ENCODE results near the gene LTBP1.

Gene LTBP1

GRCh38 chr2:33215983-33216382 is 269.2 kb downstream of the LTBP1 start:
- no peak for TF ChIP-seq POLR2A (IDR thresholded peaks at IDR 0.05; ENCODE audit: low read depth, low read length)
- no peak for TF ChIP-seq TAF1 (IDR thresholded peaks at IDR 0.05; ENCODE audit: borderline replicate concordance, low read depth, low read length)
- no peak for TF ChIP-seq POLR2AphosphoS5 (IDR thresholded peaks at IDR 0.05; ENCODE audit: low read depth, low read length)
- FAIRE-seq: no peak

DNA sequence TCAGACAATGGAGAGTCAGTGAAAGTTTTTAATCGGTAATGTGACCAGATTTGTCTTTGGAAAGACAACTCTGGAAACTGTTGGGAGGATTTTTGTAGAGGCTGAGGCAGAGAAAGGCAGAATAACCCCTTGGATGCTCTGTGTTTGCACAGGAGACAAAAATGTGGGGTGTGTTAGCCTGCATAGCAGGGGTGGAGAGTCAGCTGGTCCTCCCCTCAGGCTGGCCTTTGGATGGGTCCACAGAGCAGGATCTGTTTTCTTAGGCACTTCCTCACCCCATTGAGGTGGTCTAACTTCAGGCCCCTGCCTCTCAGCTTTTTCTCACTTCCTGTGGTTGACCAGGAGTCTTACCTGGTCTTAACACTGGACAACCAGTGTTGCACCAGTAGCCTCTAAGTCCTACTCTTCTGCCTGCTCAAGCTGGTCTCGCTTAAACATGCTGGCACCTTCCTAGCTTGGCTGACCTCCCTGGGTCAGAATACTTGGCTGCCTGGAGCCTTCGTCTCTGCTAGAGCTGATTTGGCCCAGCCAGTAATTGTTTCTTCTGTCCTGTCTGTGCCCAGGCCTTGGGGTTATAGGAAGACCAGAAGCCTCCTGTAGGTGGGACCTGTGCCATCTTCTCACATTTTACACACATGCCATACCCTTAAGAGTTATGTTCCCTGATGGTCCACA is 269.9 kb downstream of the LTBP1 start:
- TF ChIP-seq POLR2A (IDR thresholded peaks at IDR 0.05; ENCODE audit: low read depth, low read length) (no peak), TAF1 (IDR thresholded peaks at IDR 0.05; ENCODE audit: borderline replicate concordance, low read depth, low read length) (no peak), POLR2AphosphoS5 (IDR thresholded peaks at IDR 0.05; ENCODE audit: low read depth, low read length) (no peak)
- no peak for DNase-seq (ENCODE audit: insufficient read length)
- FAIRE-seq: no peak

More at GRCh38 chr2:33215983-33216382, 269.2 kb downstream of the LTBP1 start:
- no peak for DNase-seq (ENCODE audit: insufficient read length)

DNA sequence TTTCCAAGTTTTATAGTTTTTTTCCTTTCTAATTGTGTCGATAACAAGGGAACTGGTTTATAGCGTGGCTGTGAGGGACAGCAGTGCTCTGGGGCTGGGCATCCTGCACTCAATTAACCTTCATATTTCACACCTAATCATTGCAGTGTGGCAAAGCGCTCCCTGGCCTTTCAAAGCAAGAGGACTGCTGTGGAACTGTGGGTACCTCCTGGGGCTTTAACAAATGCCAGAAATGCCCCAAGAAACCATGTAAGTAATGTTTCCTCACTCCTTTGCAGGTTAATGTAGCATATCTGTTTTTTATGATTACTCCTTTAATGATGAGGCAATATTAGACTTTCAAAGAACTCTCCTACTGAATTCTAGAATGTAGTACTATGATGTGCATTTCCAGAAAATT is 270.7 kb downstream of the LTBP1 start:
- FAIRE-seq: no peak
- no peak for DNase-seq (ENCODE audit: insufficient read length)
- TF ChIP-seq TAF1 (IDR thresholded peaks at IDR 0.05; ENCODE audit: borderline replicate concordance, low read depth, low read length) (no peak), POLR2AphosphoS5 (IDR thresholded peaks at IDR 0.05; ENCODE audit: low read depth, low read length) (no peak), POLR2A (IDR thresholded peaks at IDR 0.05; ENCODE audit: low read depth, low read length) (no peak)

DNA sequence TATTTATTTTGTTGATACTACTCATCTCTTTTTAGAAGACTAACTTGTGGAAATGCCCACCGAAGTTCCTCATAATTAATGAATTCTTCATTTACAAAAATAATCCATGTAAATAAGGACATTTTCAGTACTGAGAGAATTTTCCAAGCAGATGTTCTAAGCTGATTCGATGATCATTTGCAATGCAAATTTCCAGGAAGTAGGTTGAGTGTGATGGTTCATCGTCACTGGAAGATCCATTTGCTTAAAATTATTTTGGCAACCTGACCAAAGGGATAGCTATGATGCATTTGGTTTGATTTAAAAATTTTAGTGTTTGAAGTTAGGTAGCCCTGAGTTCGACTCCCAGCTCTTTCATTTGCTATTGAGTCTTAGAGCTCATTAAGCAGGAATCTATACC is 272.4 kb downstream of the LTBP1 start:
- TF ChIP-seq POLR2AphosphoS5 (IDR thresholded peaks at IDR 0.05; ENCODE audit: low read depth, low read length) (no peak), TAF1 (IDR thresholded peaks at IDR 0.05; ENCODE audit: borderline replicate concordance, low read depth, low read length) (no peak), POLR2A (IDR thresholded peaks at IDR 0.05; ENCODE audit: low read depth, low read length) (no peak)
- DNase-seq (ENCODE audit: insufficient read length) (no peak), FAIRE-seq (no peak)

DNA sequence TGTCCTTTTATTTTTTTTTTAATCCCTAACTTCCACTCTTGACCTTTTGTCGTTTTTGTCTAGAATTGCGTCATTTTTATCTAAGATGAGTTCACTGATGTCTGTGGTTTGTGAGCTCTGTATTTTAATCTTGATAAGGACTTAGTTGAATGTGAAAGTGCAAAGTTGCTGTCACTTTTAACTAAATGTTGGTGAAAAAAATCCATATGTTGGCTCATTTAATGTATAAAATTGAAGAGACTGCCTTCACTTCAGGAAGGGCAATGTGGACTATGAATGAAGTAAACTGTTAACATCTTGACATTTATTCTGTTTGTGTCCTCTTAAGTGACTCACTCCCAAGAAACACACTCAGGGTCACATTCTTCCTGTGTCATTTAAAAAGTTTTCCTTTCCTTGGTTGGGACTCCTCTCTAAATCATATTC is 273.1 kb downstream of the LTBP1 start:
- FAIRE-seq (no peak), DNase-seq (ENCODE audit: insufficient read length) (no peak)
- TF ChIP-seq POLR2AphosphoS5 (IDR thresholded peaks at IDR 0.05; ENCODE audit: low read depth, low read length) (no peak), TAF1 (IDR thresholded peaks at IDR 0.05; ENCODE audit: borderline replicate concordance, low read depth, low read length) (no peak), POLR2A (IDR thresholded peaks at IDR 0.05; ENCODE audit: low read depth, low read length) (no peak)

DNA sequence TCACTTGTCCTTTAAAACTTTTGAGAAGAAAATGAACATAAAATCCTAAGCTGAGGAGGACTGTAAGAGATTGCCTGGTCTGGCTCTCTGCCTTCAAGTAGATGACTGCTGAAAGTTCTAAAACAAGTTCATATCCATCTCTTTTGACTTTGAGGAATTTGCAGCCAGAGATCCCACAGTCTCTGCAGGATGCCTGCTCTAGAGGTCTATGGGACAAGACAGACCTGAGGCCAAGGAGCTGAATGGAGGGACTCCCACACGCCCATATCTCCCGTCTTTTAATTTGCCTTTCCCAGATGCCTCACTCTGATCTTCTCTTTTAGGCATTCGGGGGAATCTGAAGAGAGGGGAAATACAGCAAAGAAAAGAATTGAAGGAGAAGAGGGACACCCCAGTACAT is 273.8 kb downstream of the LTBP1 start:
- TF ChIP-seq POLR2AphosphoS5 (IDR thresholded peaks at IDR 0.05; ENCODE audit: low read depth, low read length) (no peak), TAF1 (IDR thresholded peaks at IDR 0.05; ENCODE audit: borderline replicate concordance, low read depth, low read length) (no peak), POLR2A (IDR thresholded peaks at IDR 0.05; ENCODE audit: low read depth, low read length) (no peak)
- FAIRE-seq (no peak), DNase-seq (ENCODE audit: insufficient read length) (no peak)

GRCh38 chr2:33221046-33221784 is 274.5 kb downstream of the LTBP1 start:
- no peak for FAIRE-seq
- no peak for DNase-seq (ENCODE audit: insufficient read length)
- no peak for TF ChIP-seq POLR2AphosphoS5 (IDR thresholded peaks at IDR 0.05; ENCODE audit: low read depth, low read length)
- no peak for TF ChIP-seq POLR2A (IDR thresholded peaks at IDR 0.05; ENCODE audit: low read depth, low read length)
- no peak for TF ChIP-seq TAF1 (IDR thresholded peaks at IDR 0.05; ENCODE audit: borderline replicate concordance, low read depth, low read length)

- FAIRE-seq (no peak), DNase-seq (ENCODE audit: insufficient read length) (no peak)
- TF ChIP-seq TAF1 (IDR thresholded peaks at IDR 0.05; ENCODE audit: borderline replicate concordance, low read depth, low read length) (no peak), POLR2AphosphoS5 (IDR thresholded peaks at IDR 0.05; ENCODE audit: low read depth, low read length) (no peak), POLR2A (IDR thresholded peaks at IDR 0.05; ENCODE audit: low read depth, low read length) (no peak)
Measured at GRCh38 chr2:33222309-33222708, 275.6 kb downstream of the LTBP1 start.

DNA sequence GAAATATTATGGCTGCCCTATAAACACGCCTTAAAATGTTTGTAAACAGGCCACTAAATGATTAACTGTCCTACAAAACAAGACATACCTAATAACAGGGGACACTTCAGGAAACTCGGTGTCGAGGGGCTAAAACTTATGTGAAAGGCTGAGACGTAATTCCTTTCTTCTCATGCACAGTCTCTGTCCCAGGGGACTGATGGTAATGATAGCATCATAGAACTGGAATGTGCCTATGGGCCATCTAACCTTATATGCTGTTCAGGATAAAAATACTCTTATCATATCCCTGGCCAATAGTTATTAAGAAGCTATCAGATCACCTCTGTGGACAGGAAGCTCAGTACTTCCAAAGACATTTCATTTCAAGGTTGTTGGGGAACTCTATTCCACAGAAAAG is 277.1 kb downstream of the LTBP1 start:
- DNase-seq (ENCODE audit: insufficient read length) (no peak), FAIRE-seq (no peak)
- TF ChIP-seq TAF1 (IDR thresholded peaks at IDR 0.05; ENCODE audit: borderline replicate concordance, low read depth, low read length) (no peak), POLR2A (IDR thresholded peaks at IDR 0.05; ENCODE audit: low read depth, low read length) (no peak)

- no peak for DNase-seq (ENCODE audit: insufficient read length)
- FAIRE-seq: no peak
- TF ChIP-seq POLR2AphosphoS5 (IDR thresholded peaks at IDR 0.05; ENCODE audit: low read depth, low read length) (no peak), POLR2A (IDR thresholded peaks at IDR 0.05; ENCODE audit: low read depth, low read length) (no peak), TAF1 (IDR thresholded peaks at IDR 0.05; ENCODE audit: borderline replicate concordance, low read depth, low read length) (no peak)
Measured at GRCh38 chr2:33225350-33225749, 278.6 kb downstream of the LTBP1 start.

GRCh38 chr2:33226546-33226945 is 279.8 kb downstream of the LTBP1 start:
- DNase-seq (ENCODE audit: insufficient read length): no peak
- FAIRE-seq: no peak
- TF ChIP-seq TAF1 (IDR thresholded peaks at IDR 0.05; ENCODE audit: borderline replicate concordance, low read depth, low read length) (no peak), POLR2A (IDR thresholded peaks at IDR 0.05; ENCODE audit: low read depth, low read length) (no peak)

DNA sequence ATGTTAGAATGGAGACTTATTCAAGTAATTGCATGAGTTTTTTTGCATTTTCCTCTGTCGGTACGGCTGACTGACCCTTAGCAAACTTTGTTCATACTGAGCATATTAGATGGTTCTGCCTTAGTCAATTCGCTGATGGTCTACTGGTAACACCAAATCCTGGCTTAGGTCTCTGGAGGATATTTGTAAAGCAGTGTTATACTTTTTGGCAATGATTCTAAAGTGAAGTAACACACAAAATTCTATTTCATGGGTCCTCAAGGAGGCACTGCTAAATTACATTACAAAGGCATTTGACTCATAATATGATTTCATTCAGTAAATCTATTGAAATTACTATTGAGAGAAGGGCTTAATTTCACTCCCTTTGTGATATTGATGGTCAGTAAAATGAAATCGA is 282.9 kb downstream of the LTBP1 start:
- FAIRE-seq (no peak), DNase-seq (ENCODE audit: insufficient read length) (no peak)
- TF ChIP-seq POLR2AphosphoS5 (IDR thresholded peaks at IDR 0.05; ENCODE audit: low read depth, low read length) (no peak), POLR2A (IDR thresholded peaks at IDR 0.05; ENCODE audit: low read depth, low read length) (no peak), TAF1 (IDR thresholded peaks at IDR 0.05; ENCODE audit: borderline replicate concordance, low read depth, low read length) (no peak)

All from GM12892 (cell line).